ENCODE results near the gene SLC24A1. TPM values are rescaled to one million over a fixed set of nuclear protein-coding genes. Genes with fewer than 3 reads are reported as not detected.

The SLC24A1 gene
- 1.7 to 5.0 TPM (median 3.7 TPM) in 5 replicates for total RNA-seq (2022; extraction: Qiagen RNA extraction; ENCODE audit: low read depth)

DNA sequence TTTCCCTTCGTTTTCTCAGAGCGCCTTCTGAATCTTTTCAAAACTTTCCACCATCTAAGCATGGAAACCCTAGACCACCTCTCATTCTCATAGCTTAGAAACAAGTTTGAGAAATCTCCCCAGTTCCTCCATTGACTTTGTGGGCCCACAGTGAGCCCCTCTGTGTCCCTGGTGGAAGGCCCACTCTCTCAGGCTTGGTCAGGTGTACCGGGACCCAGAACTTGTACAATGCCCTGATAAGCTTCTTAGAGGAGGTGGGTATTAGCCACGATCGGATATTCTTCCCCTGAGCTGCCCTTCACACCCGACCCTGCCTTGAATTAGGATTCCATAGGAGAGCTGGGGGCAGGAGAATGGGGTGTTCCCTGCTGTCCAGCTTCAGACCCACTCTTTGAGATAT is at the start of gene SLC24A1:
Gene SLC24A1, plus strand, starts transcription at position 301 of the 400 bp plus-strand sequence. CDS start 2,143 bp downstream, outside the sequence.

DNA sequence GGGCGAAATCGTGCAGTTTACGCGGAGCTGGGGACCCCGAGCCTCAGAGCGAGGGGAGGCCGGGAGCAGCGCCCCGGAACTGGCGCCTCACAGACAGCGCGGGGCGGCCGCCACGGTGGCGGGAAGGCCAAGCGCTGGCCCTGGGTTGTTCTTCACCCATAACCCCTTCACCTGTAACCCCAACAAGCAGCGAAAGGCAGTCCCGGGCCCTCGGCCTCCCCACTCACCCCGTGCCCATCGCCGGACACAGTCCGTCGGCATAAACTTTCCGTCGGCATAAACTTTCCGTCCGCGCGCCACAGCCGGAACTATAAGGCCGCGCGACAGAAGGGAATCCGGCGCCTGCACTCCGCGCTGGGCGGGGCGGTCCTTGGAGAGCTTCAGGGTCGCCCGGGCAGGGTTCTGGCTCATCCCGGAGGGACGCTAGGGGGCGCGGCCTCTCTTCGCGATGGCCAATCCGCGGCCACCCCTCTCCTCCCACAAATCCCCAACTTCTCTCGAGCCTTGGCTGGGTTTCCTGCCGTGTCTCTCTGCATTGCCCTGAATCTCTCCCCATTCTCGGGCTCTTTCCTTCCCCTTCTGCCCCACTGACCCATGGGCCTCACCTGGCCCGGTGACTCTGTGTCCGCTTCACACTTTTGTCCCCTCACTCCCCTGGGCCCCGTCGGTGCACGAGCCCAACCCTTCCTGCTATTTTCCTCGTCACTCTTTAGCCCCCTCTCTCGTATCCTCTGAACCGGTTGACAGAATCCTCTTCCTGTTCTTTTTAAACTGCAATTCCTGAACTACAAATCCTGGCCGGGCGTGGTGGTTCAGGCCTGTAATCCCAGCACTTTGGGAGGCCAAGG is 10.6 kb upstream of the SLC24A1 start, which contains the start of gene INTS14:
Gene INTS14, minus strand, starts transcription at position 261 of the 848 bp plus-strand sequence. CDS start 3,751 bp downstream, outside the sequence.

Other genes with a start within 250 kb of the SLC24A1 start
- gene IGDCC3, start 243.9 kb upstream of the SLC24A1 start, total RNA-seq (2022; extraction: Qiagen RNA extraction; ENCODE audit: low read depth) = 0.10 to 0.20 TPM (median 0.14 TPM) in 5 replicates
- gene IGDCC4, start 199.0 kb upstream of the SLC24A1 start, total RNA-seq (2022; extraction: Qiagen RNA extraction; ENCODE audit: low read depth) = 1.8 to 2.8 TPM (median 2.4 TPM) in 5 replicates
- gene DPP8, start 104.2 kb upstream of the SLC24A1 start, total RNA-seq (2022; extraction: Qiagen RNA extraction; ENCODE audit: low read depth) = 15.8 to 31.4 TPM (median 25.6 TPM) in 5 replicates
- 98.9 to 156 TPM (median 147 TPM) in 5 replicates for gene HACD3, start 91.5 kb upstream of the SLC24A1 start, total RNA-seq (2022; extraction: Qiagen RNA extraction; ENCODE audit: low read depth)
- 41.8 to 48.9 TPM (median 43.2 TPM) in 5 replicates for gene INTS14, start 10.8 kb upstream of the SLC24A1 start, total RNA-seq (2022; extraction: Qiagen RNA extraction; ENCODE audit: low read depth)
- gene DENND4A, start 170.4 kb downstream of the SLC24A1 start, total RNA-seq (2022; extraction: Qiagen RNA extraction; ENCODE audit: low read depth) = 5.5 to 8.3 TPM (median 6.2 TPM) in 5 replicates
- gene RAB11A, start 247.6 kb downstream of the SLC24A1 start, total RNA-seq (2022; extraction: Qiagen RNA extraction; ENCODE audit: low read depth) = 266 to 376 TPM (median 293 TPM) in 5 replicates